Osteocyte (in vitro differentiated cells): ENCODE measurements around the gene GTF2H3. TPM values are rescaled to one million over a fixed set of nuclear protein-coding genes. Genes with fewer than 3 reads are reported as not detected.
A peak's percentile ranks its signal among the peaks of the same experiment; 100 is the strongest.

Source experiments
- DNase-seq: peaks from one replicate; pipeline ENCODE4 v3.0.0; 2021; ENCODE audit warnings: mixed read lengths; ENCODE audit not compliant: unreplicated experiment; ENCODE audit errors: extremely low spot score
- H3K27ac Mint-ChIP-seq: one replicate; pipeline ENCODE4 v1.8.0; 2021; ENCODE audit warnings: mild to moderate bottlenecking, mixed read lengths; ENCODE audit not compliant: unreplicated experiment
- H3K27me3 Mint-ChIP-seq: one replicate; pipeline ENCODE4 v1.8.0; 2021; ENCODE audit warnings: mixed read lengths; ENCODE audit not compliant: unreplicated experiment
- H3K36me3 Mint-ChIP-seq: one replicate; pipeline ENCODE4 v1.8.0; 2021; ENCODE audit warnings: mixed read lengths; ENCODE audit not compliant: unreplicated experiment
- H3K4me1 Mint-ChIP-seq: one replicate; pipeline ENCODE4 v1.8.0; 2021; ENCODE audit warnings: mixed read lengths; ENCODE audit not compliant: unreplicated experiment
- H3K4me3 Mint-ChIP-seq: one replicate; pipeline ENCODE4 v1.8.0; 2021; ENCODE audit warnings: mild to moderate bottlenecking, moderate library complexity, mixed read lengths; ENCODE audit not compliant: unreplicated experiment
- H3K9me3 Mint-ChIP-seq: one replicate; pipeline ENCODE4 v1.8.0; 2021; ENCODE audit warnings: mixed read lengths; ENCODE audit not compliant: unreplicated experiment
- total RNA-seq: library from RNA; stranded (reverse); gene quantifications from 2 replicates; pipeline ENCODE4 v1.2.1, GENCODE V29; 2021
- TF ChIP-seq, protein P1 (sequence below): fragments of 200-600 bp; sonication (generic); IDR thresholded peaks from 2 replicates; pipeline ENCODE4 v1.5.0; 2021; ENCODE audit warnings: antibody characterized with exemption, mild to moderate bottlenecking, moderate library complexity

The GTF2H3 gene
- total RNA-seq, 1 donor from 2014 or later: 29.7 TPM

DNA sequence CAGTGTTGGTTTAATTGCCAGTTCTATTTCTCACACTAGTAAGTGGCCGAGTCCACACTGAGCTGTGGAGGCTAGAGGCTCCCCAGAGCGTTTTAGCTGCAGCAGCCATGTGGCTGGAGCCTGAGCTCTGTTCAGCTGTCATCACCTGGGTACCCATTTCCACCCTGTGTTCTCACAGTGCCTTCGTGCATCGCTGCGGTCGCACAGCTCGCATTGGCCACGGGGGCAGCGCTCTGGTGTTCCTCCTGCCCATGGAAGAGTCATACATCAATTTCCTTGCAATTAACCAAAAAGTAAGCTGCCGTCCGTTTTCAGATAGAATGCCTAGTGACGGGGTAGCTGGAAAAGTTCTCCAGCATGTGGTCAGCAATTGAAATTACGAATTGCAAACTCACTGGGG, 16.0 kb upstream of the GTF2H3 start:
- TF ChIP-seq, protein P1, sequence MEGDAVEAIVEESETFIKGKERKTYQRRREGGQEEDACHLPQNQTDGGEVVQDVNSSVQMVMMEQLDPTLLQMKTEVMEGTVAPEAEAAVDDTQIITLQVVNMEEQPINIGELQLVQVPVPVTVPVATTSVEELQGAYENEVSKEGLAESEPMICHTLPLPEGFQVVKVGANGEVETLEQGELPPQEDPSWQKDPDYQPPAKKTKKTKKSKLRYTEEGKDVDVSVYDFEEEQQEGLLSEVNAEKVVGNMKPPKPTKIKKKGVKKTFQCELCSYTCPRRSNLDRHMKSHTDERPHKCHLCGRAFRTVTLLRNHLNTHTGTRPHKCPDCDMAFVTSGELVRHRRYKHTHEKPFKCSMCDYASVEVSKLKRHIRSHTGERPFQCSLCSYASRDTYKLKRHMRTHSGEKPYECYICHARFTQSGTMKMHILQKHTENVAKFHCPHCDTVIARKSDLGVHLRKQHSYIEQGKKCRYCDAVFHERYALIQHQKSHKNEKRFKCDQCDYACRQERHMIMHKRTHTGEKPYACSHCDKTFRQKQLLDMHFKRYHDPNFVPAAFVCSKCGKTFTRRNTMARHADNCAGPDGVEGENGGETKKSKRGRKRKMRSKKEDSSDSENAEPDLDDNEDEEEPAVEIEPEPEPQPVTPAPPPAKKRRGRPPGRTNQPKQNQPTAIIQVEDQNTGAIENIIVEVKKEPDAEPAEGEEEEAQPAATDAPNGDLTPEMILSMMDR: no peak
- no peaks in the 10 kb centered on the region for H3K9me3 Mint-ChIP-seq
- no peak for DNase-seq
- H3K4me1 Mint-ChIP-seq: peaks cover 2% of the 10 kb centered on the region
- no peaks in the 10 kb centered on the region for H3K27me3 Mint-ChIP-seq
- no peak overlapping the region for H3K4me3 Mint-ChIP-seq
- H3K27ac Mint-ChIP-seq: no peak overlapping the region
- peaks cover 55% of the 10 kb centered on the region for H3K36me3 Mint-ChIP-seq

DNA sequence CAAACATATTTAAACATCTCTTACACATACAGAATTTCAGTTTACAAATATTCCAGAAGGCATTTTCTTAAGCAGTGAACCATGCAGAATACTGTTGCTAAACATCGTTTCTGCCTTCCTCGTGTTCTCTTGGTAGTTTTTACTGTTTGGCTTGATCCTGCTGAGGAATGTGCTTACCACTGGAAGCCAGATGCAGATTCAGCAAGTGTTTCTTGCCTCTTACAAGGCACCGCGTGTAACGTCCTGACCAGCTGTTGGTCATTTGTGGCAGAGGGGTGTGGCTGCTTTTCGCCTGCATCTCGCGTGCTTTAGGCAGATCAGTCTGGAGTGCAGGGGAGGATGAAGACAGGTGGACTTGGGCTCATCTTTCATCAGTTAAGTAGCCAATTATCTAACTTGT, 12.5 kb upstream of the GTF2H3 start:
- Mint-ChIP-seq H3K4me3 (no peak overlapping the region), H3K9me3 (no peaks in the 10 kb centered on the region), H3K27ac (no peak overlapping the region), H3K27me3 (no peaks in the 10 kb centered on the region), H3K36me3 (peaks cover 60% of the 10 kb centered on the region), H3K4me1 (peaks cover 2% of the 10 kb centered on the region)
- no peak for DNase-seq
- TF ChIP-seq, protein P1: no peak

DNA sequence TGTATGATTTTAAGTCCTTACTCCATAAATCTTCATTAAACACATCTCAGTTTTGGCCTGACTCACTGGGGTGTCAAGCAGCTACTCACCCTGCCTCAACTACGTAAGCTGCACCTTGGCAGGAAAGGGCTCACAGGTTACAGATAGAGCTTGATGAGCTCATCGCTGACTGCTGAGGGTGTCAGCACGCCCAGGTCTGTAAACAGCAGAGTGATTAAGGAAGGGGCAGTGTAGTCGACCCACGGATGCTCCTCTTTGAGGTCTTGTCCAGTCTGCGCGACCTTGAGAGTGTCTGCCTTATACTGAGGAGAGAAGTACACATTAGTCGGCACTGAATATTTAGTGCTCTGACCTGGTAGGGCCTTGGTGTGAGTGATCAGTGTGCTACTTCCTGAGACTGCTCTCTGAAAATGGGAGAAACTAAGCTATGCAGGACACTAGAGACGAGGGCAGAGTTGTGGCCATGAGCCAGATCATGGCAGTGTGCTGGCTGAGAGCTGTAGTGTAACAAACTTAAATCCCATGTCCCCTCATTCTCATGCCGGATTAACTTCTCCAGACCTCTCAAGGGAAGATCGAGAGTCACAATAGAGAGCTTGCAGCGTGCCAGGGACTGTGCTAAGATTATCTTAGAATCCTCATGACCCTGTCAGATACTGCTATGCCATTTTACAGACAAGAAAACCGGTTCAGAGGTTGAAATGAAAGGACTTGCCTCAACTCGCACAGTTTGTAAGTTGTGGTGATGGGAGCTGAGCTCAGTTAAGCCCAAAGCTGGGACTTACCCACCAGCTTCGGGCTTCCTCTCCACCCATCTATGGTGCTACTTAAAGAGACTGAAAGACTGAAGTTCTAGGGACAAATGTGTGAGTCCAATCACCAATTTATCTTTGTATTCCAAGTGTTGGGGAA, 11.8 kb upstream of the GTF2H3 start:
- peaks cover 2% of the 10 kb centered on the region for H3K4me1 Mint-ChIP-seq
- H3K4me3 Mint-ChIP-seq: no peak overlapping the region
- H3K27me3 Mint-ChIP-seq: no peaks in the 10 kb centered on the region
- TF ChIP-seq, protein P1: no peak
- DNase-seq: no peak
- peaks cover 64% of the 10 kb centered on the region for H3K36me3 Mint-ChIP-seq
- H3K27ac Mint-ChIP-seq: no peak overlapping the region
- no peaks in the 10 kb centered on the region for H3K9me3 Mint-ChIP-seq

DNA sequence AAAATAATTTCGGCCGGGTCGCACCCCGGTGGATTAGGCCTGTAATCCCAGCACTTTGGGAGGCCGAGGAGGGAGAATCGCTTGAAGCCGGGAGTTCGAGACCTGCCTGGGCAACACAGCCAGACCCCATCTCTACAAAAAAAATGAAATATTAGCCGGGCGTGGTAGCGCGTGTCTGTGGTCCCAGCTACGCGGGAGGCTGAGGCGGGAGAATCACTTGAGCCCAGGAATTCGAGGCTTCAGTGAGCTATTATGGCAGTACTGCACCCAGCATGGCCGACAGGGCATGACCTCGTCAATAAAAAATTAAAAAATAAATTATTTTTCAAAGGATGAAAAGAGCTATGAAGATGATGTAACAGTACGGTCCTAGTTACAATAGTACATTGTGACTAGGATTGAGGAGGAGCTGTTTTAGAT, 523 bp downstream of the GTF2H3 start:
- TF ChIP-seq, protein P1: no peak
- no peak for DNase-seq
- H3K27me3 Mint-ChIP-seq: no peaks in the 10 kb centered on the region

DNA sequence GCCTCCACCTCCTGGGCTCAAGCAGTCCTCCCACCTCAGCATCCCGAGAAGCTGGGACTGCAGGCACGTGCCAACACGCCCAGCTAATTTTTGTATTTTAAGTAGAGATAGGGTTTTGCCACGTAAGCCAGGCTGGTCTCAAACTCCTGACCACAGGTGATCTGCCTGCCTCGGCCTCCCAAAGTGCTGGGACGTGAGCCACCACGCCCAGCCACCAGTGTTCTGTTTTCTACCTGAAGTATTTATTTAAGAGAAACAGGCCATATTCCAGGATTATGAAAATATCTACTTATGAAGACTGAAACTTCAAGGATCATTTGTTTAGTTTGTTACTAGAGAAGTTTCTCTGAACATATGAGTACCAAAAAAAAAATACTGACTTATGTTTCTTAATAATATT, 10.3 kb downstream of the GTF2H3 start:
- Mint-ChIP-seq H3K4me3 (no peak overlapping the region), H3K36me3 (peaks cover 16% of the 10 kb centered on the region), H3K27ac (no peak overlapping the region), H3K9me3 (no peaks in the 10 kb centered on the region), H3K27me3 (no peaks in the 10 kb centered on the region), H3K4me1 (no peaks in the 10 kb centered on the region)
- TF ChIP-seq, protein P1: no peak
- no peak for DNase-seq

More for the DNA sequence above, 523 bp downstream of the GTF2H3 start:
- Mint-ChIP-seq H3K4me1 (peaks cover 24% of the 10 kb centered on the region), H3K9me3 (no peaks in the 10 kb centered on the region), H3K4me3 (peak overlapping the region; percentile 92), H3K36me3 (peaks cover 15% of the 10 kb centered on the region), H3K27ac (peak overlapping the region; percentile 95)
